C1 segment of cervical spinal cord (tissue), 14 donors: ENCODE measurements around the gene STARD9.
"Not testable (repeated sequence)": the region's sequence is repeated elsewhere in the genome, so short reads cannot be mapped to it uniquely, and the experiment has no call there.

Experiments used
- DNase-seq, 14 donors: peaks; one replicate each; lab custom pipeline; 2025; lab: John Stamatoyannopoulos, UW

STARD9 gene

GRCh38 chr15:42766109-42766508 lies 190.7 kb downstream of the STARD9 start:
- DNase-seq: not testable (repeated sequence)
